Mammary epithelial cell (primary cell): ENCODE results near the gene TNFSF18.

Source experiments
- CTCF ChIP-seq, 2 donors: IDR thresholded peaks in 1 of 2; conservative IDR thresholded peaks in 1 of 2; 2 replicates each; pipeline ENCODE4 v1.5.1; 2011 to 2012; ENCODE audit warnings: inconsistent platforms in 2 of 2, low read length in 2 of 2, mild to moderate bottlenecking in 2 of 2, control low read depth in 1 of 2, low read depth in 1 of 2; ENCODE audit not compliant: insufficient read depth in 1 of 2; ENCODE audit errors: extremely low read depth in 1 of 2
- EZH2 ChIP-seq: IDR thresholded peaks from 2 replicates; pipeline ENCODE4 v1.6.1; 2012; ENCODE audit warnings: low read length, inconsistent platforms, borderline replicate concordance

GRCh38 chr1:173015629-173016028 is 35.1 kb downstream of the TNFSF18 start:
- TF ChIP-seq CTCF (conservative IDR thresholded peaks at IDR 0.05 in 1 of 2, IDR thresholded peaks at IDR 0.05 in 1 of 2; ENCODE audit: extremely low read depth in 1 of 2, insufficient read depth in 1 of 2, low read depth in 1 of 2, low read length in 2 of 2) (no peak), EZH2 (no peak)
